ENCODE data around the gene DCDC1.

The DCDC1 gene, protein sequence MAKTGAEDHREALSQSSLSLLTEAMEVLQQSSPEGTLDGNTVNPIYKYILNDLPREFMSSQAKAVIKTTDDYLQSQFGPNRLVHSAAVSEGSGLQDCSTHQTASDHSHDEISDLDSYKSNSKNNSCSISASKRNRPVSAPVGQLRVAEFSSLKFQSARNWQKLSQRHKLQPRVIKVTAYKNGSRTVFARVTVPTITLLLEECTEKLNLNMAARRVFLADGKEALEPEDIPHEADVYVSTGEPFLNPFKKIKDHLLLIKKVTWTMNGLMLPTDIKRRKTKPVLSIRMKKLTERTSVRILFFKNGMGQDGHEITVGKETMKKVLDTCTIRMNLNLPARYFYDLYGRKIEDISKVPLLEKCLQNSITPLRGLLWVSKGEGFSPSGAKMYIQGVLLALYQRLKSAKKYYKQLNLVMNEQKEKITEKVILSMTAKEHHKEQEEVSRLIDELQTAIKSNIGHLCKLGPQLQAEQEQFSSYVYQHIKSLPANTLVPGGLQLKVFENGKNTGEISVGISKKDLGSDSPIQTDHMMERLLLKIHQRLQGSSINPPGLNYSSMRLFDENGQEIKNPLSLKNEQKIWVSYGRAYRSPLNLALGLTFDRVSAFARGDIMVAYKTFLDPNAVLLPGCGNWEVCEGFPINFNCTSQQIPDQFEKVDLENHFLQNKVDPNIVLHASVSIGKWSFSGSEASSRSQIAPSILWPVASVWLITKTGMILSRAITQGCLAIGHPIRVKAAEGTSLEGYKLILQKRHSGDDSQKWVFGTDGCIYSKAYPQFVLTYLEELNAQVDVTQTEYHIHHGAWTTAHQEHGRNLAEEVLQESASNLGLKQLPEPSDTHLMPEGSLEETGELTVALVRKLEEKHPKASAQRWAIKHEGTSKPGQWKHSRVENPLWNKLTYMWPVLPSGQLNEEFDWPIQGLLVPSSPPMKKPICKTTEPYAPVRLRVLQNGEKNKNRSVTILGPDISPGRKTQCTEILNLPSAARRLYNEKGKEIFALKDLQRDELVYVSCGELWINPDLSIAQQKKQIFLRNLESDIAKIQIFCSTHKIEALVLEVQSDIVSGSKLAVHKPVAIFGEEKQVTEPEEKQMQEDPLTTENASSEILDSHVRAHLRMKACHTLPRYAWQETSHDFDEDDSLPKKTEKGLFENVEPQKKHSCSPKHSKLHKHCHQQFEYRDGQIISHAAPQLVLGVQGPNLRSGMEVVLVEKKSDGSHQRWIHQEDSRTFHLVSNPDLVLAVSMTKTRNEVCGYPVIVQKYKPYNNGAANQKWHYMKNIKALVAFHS (N-terminal part only)

DNA sequence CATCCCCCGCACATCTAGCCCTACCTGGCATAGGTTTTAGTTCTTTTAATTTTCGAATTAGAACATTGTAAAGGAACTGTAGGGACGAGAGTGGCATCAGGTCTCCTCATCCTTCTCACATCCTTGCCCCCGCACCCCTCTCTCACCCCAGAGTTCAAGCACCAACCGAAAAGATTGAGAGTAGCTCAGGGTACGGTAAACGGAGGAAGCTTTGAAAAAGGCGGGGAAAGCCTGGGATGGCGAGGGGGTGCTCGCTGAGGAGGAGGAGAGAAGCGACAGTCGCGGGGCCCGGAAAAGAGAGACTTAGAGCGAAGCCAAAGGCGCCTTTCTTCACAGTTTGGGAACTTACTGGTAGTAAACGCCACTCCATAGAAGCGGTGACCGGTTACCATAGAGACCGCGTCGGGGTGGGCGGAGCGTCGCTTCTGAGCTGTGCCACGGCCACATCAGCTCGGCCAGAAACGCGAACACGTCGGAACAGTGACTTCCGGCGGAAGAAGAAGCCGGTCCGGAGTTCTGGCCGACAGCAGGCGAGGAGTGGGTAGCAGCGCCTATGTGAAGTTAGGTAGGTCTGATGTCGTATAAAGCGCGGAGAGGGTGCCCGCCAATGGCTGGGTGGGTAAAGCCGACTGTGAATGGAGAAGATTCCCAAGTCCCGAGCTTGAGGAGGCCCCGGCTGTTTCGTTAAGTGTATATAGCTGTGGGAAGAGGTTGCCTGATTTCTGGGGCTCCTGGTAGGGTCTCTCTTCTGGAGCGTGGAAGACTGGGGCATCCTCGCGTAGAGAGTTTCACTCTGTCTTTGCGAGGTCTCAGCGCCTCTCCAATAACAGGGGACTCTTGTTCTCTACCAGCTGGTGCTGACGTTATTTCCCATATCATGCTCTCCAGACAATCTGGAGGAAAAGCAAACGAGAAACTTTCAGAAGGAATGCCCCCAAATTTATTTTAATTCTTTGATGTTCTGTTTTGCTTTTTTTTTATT is at the start of gene DCDC1, which contains the start of gene DNAJC24:
TSS of gene DCDC1 (minus strand) at position 392 of the 982 bp plus-strand sequence. CDS start 41,459 bp downstream, outside the sequence.
TSS of gene DNAJC24 (plus strand) at position 513 of the 982 bp plus-strand sequence. CDS start 889 bp downstream, outside the sequence.
- peak; percentile 95 for DNase-seq (ENCODE audit: low read depth)
- TF ChIP-seq CTCF (IDR thresholded peaks at IDR 0.05; ENCODE audit: low read length, missing control alignments), result no peak
- peak within 1 kb of the TSS; percentile 95 for H3K4me3 ChIP-seq (replicated peaks; ENCODE audit: low read depth, low read length)

- no peak overlapping the region for H3K4me3 ChIP-seq (replicated peaks; ENCODE audit: low read depth, low read length)
- TF ChIP-seq CTCF (IDR thresholded peaks at IDR 0.05; ENCODE audit: low read length, missing control alignments), result no peak
- DNase-seq (ENCODE audit: low read depth), result no peak
These were observed 49.6 kb upstream of the DCDC1 start for GRCh38 chr11:31419138-31419537.

DNA sequence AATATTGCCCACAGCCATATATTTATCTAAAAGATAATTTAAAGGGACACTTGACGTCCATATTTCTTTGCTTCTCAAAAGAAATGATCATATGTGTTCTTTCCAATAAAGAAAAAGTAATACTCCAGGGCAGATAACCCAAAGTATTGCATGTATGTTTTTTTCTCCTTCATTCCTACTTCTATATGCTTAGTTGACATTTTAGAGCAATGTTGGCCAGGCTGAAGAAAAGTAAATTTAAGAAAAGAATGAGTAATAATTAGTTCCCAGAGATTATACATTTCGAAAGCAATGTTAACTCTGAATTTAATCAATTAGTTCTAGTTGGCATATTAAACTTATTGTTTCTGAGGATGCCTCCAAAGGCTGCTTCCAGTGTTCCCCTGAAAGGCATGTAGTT is 48.3 kb upstream of the DCDC1 start:
- no peak overlapping the region for H3K4me3 ChIP-seq (replicated peaks; ENCODE audit: low read depth, low read length)
- no peak for DNase-seq (ENCODE audit: low read depth)
- no peak for TF ChIP-seq CTCF (IDR thresholded peaks at IDR 0.05; ENCODE audit: low read length, missing control alignments)

- H3K4me3 ChIP-seq (replicated peaks; ENCODE audit: low read depth, low read length), result no peak overlapping the region
- no peak for TF ChIP-seq CTCF (IDR thresholded peaks at IDR 0.05; ENCODE audit: low read length, missing control alignments)
- no peak for DNase-seq (ENCODE audit: low read depth)
These were observed 47.8 kb upstream of the DCDC1 start for GRCh38 chr11:31417357-31417756.

- no peak for DNase-seq (ENCODE audit: low read depth)
- no peak for TF ChIP-seq CTCF (IDR thresholded peaks at IDR 0.05; ENCODE audit: low read length, missing control alignments)
- H3K4me3 ChIP-seq (replicated peaks; ENCODE audit: low read depth, low read length), result no peak overlapping the region
These were observed 45.9 kb upstream of the DCDC1 start for GRCh38 chr11:31415435-31415834.

All from fibroblast of pulmonary artery (primary cell).